GM13976 (cell line): ENCODE results near the gene CUX1.

Source experiments
- DNase-seq: peaks from one replicate; pipeline ENCODE4 v3.0.0; 2012; ENCODE audit warnings: low spot score
- CTCF ChIP-seq: IDR thresholded peaks from 2 replicates; pipeline ENCODE4 v1.5.1; 2012; ENCODE audit warnings: borderline replicate concordance, mild to moderate bottlenecking; ENCODE audit not compliant: insufficient read depth; ENCODE audit errors: extremely low read depth, missing control alignments, control extremely low read depth
- in situ Hi-C: fragments of 300-500 bp; cut with MboI; formaldehyde crosslinking; loops from one replicate; pipeline ENCODE4 v1.12.0; 2022; ENCODE audit warnings: low sequenced_read_pairs, mixed read lengths, inconsistent platforms; ENCODE audit not compliant: unreplicated experiment

Gene CUX1

GRCh38 chr7:101957744-101958525, 140.5 kb downstream of the CUX1 start:
- TF ChIP-seq CTCF: no peak
- DNase-seq: no peak
- in situ Hi-C loops: no loop called here

GRCh38 chr7:101959342-101959741, 141.9 kb downstream of the CUX1 start:
- no peak for DNase-seq
- TF ChIP-seq CTCF: no peak
- in situ Hi-C loops: no loop called here

GRCh38 chr7:101959829-101960228, 142.4 kb downstream of the CUX1 start:
- DNase-seq: no peak
- TF ChIP-seq CTCF: no peak
- in situ Hi-C loops: no loop called here

GRCh38 chr7:101960323-101960722, 142.9 kb downstream of the CUX1 start:
- DNase-seq: no peak
- no peak for TF ChIP-seq CTCF
- in situ Hi-C loops: no loop called here

- in situ Hi-C loops: no loop called here
- TF ChIP-seq CTCF: no peak
- DNase-seq: no peak
Observed at GRCh38 chr7:101960985-101961708, 143.7 kb downstream of the CUX1 start.

- DNase-seq: no peak
- in situ Hi-C loops: no loop called here
- no peak for TF ChIP-seq CTCF
Observed at GRCh38 chr7:101961811-101962210, 144.4 kb downstream of the CUX1 start.
